Stimulated activated naive B cell treated with anti-CD40 and anti-IgM and Interleukin-4, amounts not matched to agents 10 μg/mL and 1 μg/mL and 100 μg/mL, for 72 hours (primary cell): Measurements from ENCODE around the gene ZNF600.
"Not testable (repeated sequence)": the region's sequence is repeated elsewhere in the genome, so short reads cannot be mapped to it uniquely, and the experiment has no call there.

Experiments used
- ATAC-seq, 2 donors: fragments of 150-1000 bp; cut with Tn5 transposase; replicated peaks; 2 replicates each; pipeline ENCODE4 v1.10.0; 2021; ENCODE audit warnings: moderate library complexity in 1 of 2
- DNase-seq: peaks from one replicate; pipeline ENCODE4 v3.0.0; 2021
- H3K27ac Mint-ChIP-seq: one replicate; pipeline ENCODE4 v1.8.0; 2022; ENCODE audit warnings: mild to moderate bottlenecking, mixed read lengths
- H3K27me3 Mint-ChIP-seq, 2 donors: one replicate each; pipeline ENCODE4 v1.8.0; 2022; ENCODE audit warnings: mixed read lengths in 2 of 2
- H3K36me3 Mint-ChIP-seq, 2 donors: one replicate each; pipeline ENCODE4 v1.8.0; 2022; ENCODE audit warnings: mixed read lengths in 2 of 2, mild to moderate bottlenecking in 1 of 2
- H3K4me1 Mint-ChIP-seq, 2 donors: one replicate each; pipeline ENCODE4 v1.8.0; 2022; ENCODE audit warnings: mixed read lengths in 2 of 2, mild to moderate bottlenecking in 1 of 2
- H3K4me3 Mint-ChIP-seq, 2 donors: one replicate each; pipeline ENCODE4 v1.8.0; 2022; ENCODE audit warnings: mild to moderate bottlenecking in 2 of 2, mixed read lengths in 2 of 2, moderate library complexity in 1 of 2
- H3K9me3 Mint-ChIP-seq, 2 donors: one replicate each; pipeline ENCODE4 v1.8.0; 2022; ENCODE audit warnings: mixed read lengths in 2 of 2, mild to moderate bottlenecking in 1 of 2

The ZNF600 gene

DNA sequence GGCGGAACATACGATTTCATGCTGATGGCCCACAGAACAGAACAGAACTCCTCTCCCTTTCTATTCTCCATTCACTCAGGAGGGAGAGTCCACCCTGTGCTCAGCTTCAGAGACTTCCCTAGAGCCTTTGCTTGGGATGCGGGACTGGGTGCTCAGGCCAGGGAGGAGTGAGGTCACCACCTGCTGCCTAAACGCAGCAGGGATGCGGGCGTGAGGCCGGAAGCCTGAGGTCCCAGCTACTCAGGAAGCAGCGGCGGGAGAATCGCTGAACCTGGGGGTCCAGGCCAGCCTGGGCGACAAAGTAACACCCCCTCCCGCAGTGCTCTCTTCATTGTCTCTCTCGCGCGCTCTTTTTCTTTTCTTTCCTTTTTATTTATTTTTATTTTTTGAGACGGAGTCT lies 60.5 kb downstream of the ZNF600 start:
- not testable (repeated sequence) for H3K27ac Mint-ChIP-seq, DNase-seq, ATAC-seq, H3K27me3 Mint-ChIP-seq, H3K9me3 Mint-ChIP-seq, H3K4me1 Mint-ChIP-seq, H3K4me3 Mint-ChIP-seq
- H3K36me3 Mint-ChIP-seq: peaks cover 46 to 66% of the 10 kb centered on the region in 2 donors

DNA sequence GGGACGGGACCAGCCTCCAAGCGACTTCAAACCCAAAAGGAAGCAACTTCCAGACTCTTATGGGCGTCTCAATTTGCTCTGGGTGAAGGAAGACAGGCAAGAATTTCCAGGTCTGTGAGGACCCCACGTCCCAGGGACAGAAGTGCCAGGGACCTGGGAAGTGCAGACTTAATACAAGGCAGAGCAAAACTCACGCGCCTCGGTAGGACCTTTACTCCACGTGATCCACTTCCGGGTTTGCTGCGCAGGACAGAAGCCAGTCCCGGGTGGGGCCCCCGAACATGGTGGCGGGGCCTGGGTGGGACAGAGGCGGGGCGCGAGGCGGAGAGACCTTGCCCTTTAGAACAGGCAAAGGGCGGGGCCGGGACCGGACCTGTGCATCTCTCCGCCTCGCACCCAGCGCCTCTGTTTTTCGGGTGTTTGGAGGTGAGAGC lies 61.0 kb downstream of the ZNF600 start:
- no peak for ATAC-seq
- Mint-ChIP-seq H3K27me3 (no peaks in the 10 kb centered on the region), H3K27ac (no peak overlapping the region), H3K9me3 (peaks cover 0 to 4% of the 10 kb centered on the region in 2 donors), H3K4me3 (no peak overlapping the region), H3K36me3 (peaks cover 51 to 68% of the 10 kb centered on the region in 2 donors), H3K4me1 (peaks cover 4 to 8% of the 10 kb centered on the region in 2 donors)
- no peak for DNase-seq

DNA sequence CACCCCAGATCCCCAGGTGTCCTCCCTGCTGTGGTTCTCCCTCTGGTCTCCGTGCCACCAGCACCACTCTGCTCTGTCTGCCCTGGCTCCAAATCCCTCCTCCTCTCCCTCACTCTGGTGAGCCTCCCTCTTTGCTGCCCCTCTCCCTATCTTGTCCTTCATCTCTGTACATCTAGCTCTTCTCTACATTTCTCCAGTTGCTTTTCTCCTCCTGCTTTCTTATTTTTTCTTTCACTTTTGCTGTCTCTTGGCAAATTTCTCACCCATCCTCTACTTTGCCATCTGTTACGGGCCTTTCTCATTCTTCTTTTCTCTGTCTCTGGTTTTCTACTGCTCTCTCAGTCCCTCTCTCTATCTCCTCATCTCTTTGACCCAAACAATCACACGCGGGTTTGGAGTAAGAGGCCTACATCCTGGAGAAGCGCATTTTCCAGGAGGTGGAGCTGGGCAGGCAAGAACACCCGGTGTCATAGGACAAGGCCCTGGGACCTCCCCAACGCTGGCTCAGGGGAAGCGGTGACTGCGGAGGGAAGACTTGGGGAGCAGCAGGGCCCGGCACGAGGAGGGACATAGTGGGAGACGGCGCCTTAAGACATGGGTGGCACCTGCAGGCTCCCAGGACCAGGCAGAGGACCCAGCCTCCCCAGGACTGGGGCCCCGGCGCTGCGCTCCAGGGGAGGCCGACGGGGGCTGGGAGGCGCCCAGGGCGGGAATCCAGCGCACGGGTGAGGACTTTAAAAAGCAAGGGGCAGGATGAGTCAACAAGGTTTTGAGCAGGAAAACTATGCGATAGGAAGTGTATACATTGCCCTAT lies 61.7 kb downstream of the ZNF600 start:
- Mint-ChIP-seq H3K4me1 (peaks cover 3 to 8% of the 10 kb centered on the region in 2 donors), H3K27ac (peak overlapping the region; percentile 20), H3K4me3 (no peak overlapping the region), H3K9me3 (peaks cover 0 to 4% of the 10 kb centered on the region in 2 donors), H3K36me3 (peaks cover 55 to 71% of the 10 kb centered on the region in 2 donors), H3K27me3 (no peaks in the 10 kb centered on the region)
- no peak for ATAC-seq
- no peak for DNase-seq

DNA sequence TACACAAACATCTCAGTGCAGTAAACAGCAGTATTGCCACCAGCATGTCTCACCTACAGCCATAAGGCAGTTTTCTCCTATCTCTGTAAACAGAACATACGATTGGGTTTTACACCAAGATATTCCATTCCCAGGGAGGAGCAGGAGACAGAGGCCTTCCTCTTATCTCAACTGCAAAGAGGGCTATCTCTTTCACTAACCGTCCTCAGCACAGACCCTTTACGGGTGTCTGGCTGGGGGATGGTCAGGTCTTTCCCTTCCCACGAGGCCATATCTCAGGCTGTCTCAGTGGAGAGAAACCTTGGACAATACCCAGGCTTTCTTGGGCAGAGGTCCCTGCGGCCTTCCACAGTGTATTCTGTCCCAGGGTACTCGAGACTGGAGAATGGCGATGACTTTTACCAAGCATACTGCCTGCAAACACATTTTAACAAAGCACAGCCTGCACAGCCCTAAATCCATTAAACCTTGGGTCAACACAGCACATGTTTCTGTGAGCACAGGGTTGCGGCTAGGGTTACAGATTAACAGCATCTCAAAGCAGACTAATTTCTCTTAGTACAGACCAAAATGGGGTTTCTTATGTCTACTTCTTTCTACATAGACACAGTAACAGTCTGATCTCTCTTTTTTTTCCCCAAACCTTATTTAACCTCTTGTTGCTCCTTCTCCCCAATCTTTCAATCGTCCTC lies 62.5 kb downstream of the ZNF600 start:
- not testable (repeated sequence) for DNase-seq, H3K4me3 Mint-ChIP-seq, H3K9me3 Mint-ChIP-seq, H3K27me3 Mint-ChIP-seq, H3K4me1 Mint-ChIP-seq, ATAC-seq
- H3K27ac Mint-ChIP-seq: peak overlapping the region; percentile 20
- peaks cover 62 to 76% of the 10 kb centered on the region in 2 donors for H3K36me3 Mint-ChIP-seq

DNA sequence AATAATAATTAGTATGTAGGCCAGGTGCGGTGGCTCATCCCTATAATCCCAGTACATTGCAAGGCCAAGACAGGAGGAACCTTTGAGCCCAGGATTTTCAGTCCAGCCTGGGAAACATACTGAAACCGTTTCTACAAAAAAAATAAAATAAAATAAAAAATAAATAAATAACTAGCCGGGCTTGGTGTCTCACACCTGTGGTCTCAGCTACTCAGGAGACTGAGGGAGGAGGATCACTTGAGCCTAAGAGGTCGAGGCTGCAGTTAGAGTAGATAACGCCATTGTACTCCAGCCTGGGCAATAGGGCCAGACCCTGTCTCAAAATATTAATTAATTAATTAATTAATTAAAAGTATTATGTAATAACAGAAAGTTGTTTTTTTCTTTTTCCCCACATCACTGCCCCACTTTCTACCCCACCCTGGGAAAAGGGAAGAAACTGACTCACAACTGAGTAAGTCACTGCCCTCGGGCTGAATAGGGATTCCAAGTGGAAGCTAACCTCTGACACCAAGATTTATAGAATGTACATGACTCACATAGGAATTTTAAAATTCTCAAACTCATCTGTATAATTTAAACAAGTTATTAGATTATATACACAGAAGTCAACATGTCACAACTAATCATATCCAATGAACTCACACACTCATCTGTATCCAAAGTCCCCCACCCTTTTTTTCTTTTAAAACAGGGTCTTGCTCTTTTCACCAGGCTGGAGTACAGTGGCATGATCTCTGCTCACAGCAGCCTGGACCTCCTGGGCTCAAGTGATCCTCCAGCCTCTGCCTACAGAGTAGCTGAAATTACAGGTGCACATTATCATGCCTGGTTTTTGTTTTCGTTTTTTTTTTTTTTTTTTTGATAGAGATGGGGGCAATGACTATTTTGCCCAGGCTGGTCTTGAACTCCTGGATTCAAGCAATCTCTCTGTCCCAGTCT lies 64.3 kb downstream of the ZNF600 start:
- no peak overlapping the region for H3K4me3 Mint-ChIP-seq
- DNase-seq (no peak), ATAC-seq (no peak)
- H3K36me3 Mint-ChIP-seq: peaks cover 58 to 78% of the 10 kb centered on the region in 2 donors
- peaks cover 9 to 12% of the 10 kb centered on the region in 2 donors for H3K4me1 Mint-ChIP-seq
- peaks cover 0 to 4% of the 10 kb centered on the region in 2 donors for H3K9me3 Mint-ChIP-seq
- H3K27ac Mint-ChIP-seq: no peak overlapping the region
- no peaks in the 10 kb centered on the region for H3K27me3 Mint-ChIP-seq

DNA sequence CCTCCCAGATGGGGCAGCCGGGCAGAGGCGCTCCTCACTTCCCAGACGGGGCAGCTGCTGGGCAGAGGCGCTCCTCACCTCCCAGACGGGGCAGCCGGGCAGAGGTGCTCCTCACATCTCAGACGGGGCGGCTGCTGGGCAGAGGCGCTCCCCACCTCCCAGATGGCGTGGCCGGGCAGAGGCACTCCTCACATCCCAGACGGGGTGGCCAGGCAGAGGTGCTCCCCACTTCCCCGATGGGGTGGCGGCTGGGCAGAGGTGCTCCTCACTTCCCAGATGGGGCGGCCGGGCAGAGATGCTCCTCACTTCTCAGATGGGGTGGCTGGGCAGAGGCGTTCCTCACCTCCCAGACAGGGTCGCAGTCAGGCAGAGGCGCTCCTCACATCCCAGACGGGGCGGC lies 66.0 kb downstream of the ZNF600 start:
- not testable (repeated sequence) for H3K27ac Mint-ChIP-seq, ATAC-seq, H3K9me3 Mint-ChIP-seq, H3K4me3 Mint-ChIP-seq, H3K27me3 Mint-ChIP-seq, DNase-seq
- Mint-ChIP-seq H3K4me1 (peaks cover 17% of the 10 kb centered on the region in 2 donors), H3K36me3 (peaks cover 60 to 85% of the 10 kb centered on the region in 2 donors)

DNA sequence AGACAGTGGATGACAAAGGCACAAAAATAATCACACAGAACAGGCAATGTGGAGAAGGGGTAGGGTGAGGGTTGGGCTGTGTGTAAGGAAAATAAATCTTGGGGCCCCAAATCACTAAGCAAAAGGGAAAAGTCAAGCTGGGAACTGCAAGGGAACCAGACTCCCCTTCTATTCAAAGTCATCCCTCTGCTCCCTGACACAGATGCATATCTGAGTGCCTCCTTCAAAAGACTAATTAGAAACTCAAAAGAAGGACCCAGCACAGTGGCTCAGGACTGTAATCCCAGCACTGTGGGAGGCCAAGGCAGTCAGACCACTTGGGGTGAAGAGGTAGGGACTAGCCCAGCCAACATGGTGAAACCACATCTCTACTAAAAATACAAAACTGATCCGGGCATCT lies 70.1 kb downstream of the ZNF600 start:
- H3K27ac Mint-ChIP-seq: no peak overlapping the region
- H3K9me3 Mint-ChIP-seq: peaks cover 4% of the 10 kb centered on the region in 2 donors
- DNase-seq (no peak), ATAC-seq (no peak)
- no peaks in the 10 kb centered on the region for H3K27me3 Mint-ChIP-seq
- H3K4me1 Mint-ChIP-seq: peaks cover 11 to 17% of the 10 kb centered on the region in 2 donors
- no peak overlapping the region for H3K4me3 Mint-ChIP-seq
- peaks cover 67 to 82% of the 10 kb centered on the region in 2 donors for H3K36me3 Mint-ChIP-seq

DNA sequence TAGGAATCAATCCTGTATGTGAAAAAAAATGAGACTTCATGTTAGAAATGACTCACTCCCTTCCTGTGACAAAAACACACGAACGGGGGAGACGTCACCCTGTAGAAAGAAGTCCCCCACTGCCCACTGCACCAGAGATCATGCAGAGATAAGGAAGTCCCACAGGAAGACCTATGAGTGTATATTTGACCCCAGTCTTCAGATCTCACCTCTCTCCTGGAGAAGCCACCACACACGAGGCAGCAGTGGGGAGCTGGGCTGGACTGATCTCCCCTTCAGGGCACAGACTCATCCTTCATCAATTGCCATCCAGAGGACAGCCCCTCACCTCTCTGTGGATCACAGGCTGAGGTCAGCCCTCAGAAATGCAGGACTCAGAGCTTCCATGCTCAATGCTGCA lies 70.7 kb downstream of the ZNF600 start:
- peak in 1 of 2 donors; percentile 72 for ATAC-seq
- peaks cover 11 to 17% of the 10 kb centered on the region in 2 donors for H3K4me1 Mint-ChIP-seq
- DNase-seq, H3K9me3 Mint-ChIP-seq, H3K4me3 Mint-ChIP-seq, H3K27me3 Mint-ChIP-seq: not testable (repeated sequence)
- H3K27ac Mint-ChIP-seq: peak overlapping the region; percentile 69
- H3K36me3 Mint-ChIP-seq: peaks cover 67 to 82% of the 10 kb centered on the region in 2 donors

DNA sequence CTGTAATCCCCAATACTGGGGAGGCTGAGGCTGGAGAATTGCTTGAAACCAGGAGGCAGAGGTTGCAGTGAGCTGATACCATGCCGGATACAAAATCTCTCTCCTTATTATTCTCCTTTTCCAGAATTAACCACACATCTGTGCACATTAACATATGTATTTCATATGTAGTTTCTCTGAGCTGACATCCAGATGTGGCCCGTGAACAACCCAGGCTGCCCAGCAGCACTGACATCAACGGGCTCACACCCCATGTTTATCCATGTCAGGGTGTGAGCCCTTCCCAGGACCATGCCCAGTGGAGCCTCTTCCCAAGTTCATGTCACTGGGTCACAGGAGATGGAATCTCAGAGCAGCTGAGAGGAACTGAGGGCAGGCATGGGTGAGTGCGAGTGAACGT lies 71.3 kb downstream of the ZNF600 start:
- not testable (repeated sequence) for H3K27me3 Mint-ChIP-seq, H3K27ac Mint-ChIP-seq, H3K9me3 Mint-ChIP-seq, DNase-seq, H3K4me3 Mint-ChIP-seq, ATAC-seq
- Mint-ChIP-seq H3K36me3 (peaks cover 66 to 81% of the 10 kb centered on the region in 2 donors), H3K4me1 (peaks cover 11 to 17% of the 10 kb centered on the region in 2 donors)
